Upper lobe of left lung (tissue), 6 donors: ENCODE results near the gene UBE2U. TPM values are rescaled to one million over a fixed set of nuclear protein-coding genes. Genes with fewer than 3 reads are reported as not detected.

Source experiments
- ATAC-seq, 2 donors: fragments of 200-7000 bp; cut with Tn5 transposase; one replicate each; pipeline ENCODE4 v1.9.1; 2022; ENCODE audit warnings: mild to moderate bottlenecking in 2 of 2, moderate library complexity in 2 of 2; ENCODE audit not compliant: low FRiP score in 2 of 2
- DNase-seq, 2 donors: peaks; one replicate each; pipeline ENCODE4 v3.0.0-alpha.2; 2019 to 2020
- H3K27ac ChIP-seq, 4 donors: fragments of 200-600 bp; sonication (generic); one replicate each; pipeline ENCODE4 v1.5.1; 2016 to 2019
- H3K27me3 ChIP-seq, 4 donors: fragments of 200-600 bp; sonication (generic); one replicate each; pipeline ENCODE4 v1.5.1; 2017 to 2019
- H3K36me3 ChIP-seq, 4 donors: fragments of 200-600 bp; sonication (generic); one replicate each; pipeline ENCODE4 v1.5.1; 2016 to 2019
- H3K4me1 ChIP-seq, 4 donors: fragments of 200-600 bp; sonication (generic); one replicate each; pipeline ENCODE4 v1.5.1; 2018 to 2019
- H3K4me3 ChIP-seq, 4 donors: fragments of 200-600 bp; sonication (generic); one replicate each; pipeline ENCODE4 v1.5.1; 2017 to 2019; ENCODE audit warnings: mild to moderate bottlenecking in 2 of 4, moderate library complexity in 1 of 4
- H3K9me3 ChIP-seq, 4 donors: fragments of 200-600 bp; sonication (generic); one replicate each; pipeline ENCODE4 v1.5.1; 2018 to 2019
- CTCF ChIP-seq, 6 experiments: fragments of 450-650 bp in 4 of 6; fragments of 200-600 bp in 2 of 6; sonication (generic) in 2 of 6; IDR thresholded peaks; one replicate each; pipeline ENCODE4 v1.5.1; 2016 to 2019; ENCODE audit warnings: antibody characterized with exemption in 6 of 6
- EP300 ChIP-seq, 4 donors: sonication (generic); formaldehyde crosslinking; IDR thresholded peaks; one replicate each; pipeline ENCODE4 v1.5.1; 2017; ENCODE audit warnings: antibody characterized with exemption in 4 of 4, control low read depth in 2 of 4
- POLR2A ChIP-seq, 4 donors: fragments of 450-650 bp; IDR thresholded peaks; one replicate each; pipeline ENCODE4 v1.5.1; 2016 to 2017; ENCODE audit warnings: antibody characterized with exemption in 4 of 4, mild to moderate bottlenecking in 2 of 4
- POLR2AphosphoS5 ChIP-seq, 2 donors: sonication (generic); formaldehyde crosslinking; IDR thresholded peaks; one replicate each; pipeline ENCODE4 v1.5.1; 2017; ENCODE audit warnings: antibody characterized with exemption in 2 of 2
- WGBS, 2 donors: methylation state at CpG; one replicate each; pipeline ENCODE4 v1.1.5; 2017 to 2018; 5-methylcytosine and 5-hydroxymethylcytosine counted together
- total RNA-seq, 6 donors: library from RNA; depleted of rRNA in 4 of 6; stranded (reverse); fragments of >200 nt in 4 of 6; gene quantifications; one replicate each; pipeline versions ENCODE4 v1.1.0 to v1.2.1, GENCODE V29; 2016 to 2021
- donor health status: DM: no; HTN: no; CAD: no; lungs with moderate emphysema.
- donor health status: DM: no; HTN: yes; CAD: no; lungs with severe emphysema.

UBE2U gene
- total RNA-seq, 6 donors from 2014 or later: 0.34 TPM; not detected in 5

GRCh38 chr1:64172458-64172983, 30.9 kb upstream of the UBE2U start:
- Histone ChIP-seq H3K36me3 (no peaks in the 10 kb centered on the region), H3K4me3 (no peak overlapping the region), H3K27me3 (no peaks in the 10 kb centered on the region), H3K9me3 (no peaks in the 10 kb centered on the region), H3K27ac (no peak overlapping the region), H3K4me1 (peaks cover 12 to 26% (median 19%) of the 10 kb centered on the region in 4 donors)
- TF ChIP-seq POLR2A (IDR thresholded peaks at IDR 0.05) (no peak), POLR2AphosphoS5 (IDR thresholded peaks at IDR 0.05) (no peak), EP300 (IDR thresholded peaks at IDR 0.05) (no peak), CTCF (IDR thresholded peaks at IDR 0.05) (no peak)
- ATAC-seq (no peak), DNase-seq (no peak)
- WGBS, 2 donors: 38 to 43% methylated on average over 3 of the region's 3 CpGs

- Histone ChIP-seq H3K27ac (peak overlapping the region in 2 of 4 donors; percentile 19 to 44), H3K27me3 (no peaks in the 10 kb centered on the region), H3K4me1 (peaks cover 12 to 26% (median 19%) of the 10 kb centered on the region in 4 donors), H3K4me3 (no peak overlapping the region), H3K9me3 (no peaks in the 10 kb centered on the region), H3K36me3 (peaks cover 0 to 9% (median 0%) of the 10 kb centered on the region in 4 donors)
- WGBS, 2 donors: 68 to 71% methylated on average over 6 of the region's 6 CpGs
- TF ChIP-seq EP300 (IDR thresholded peaks at IDR 0.05) (no peak), POLR2A (IDR thresholded peaks at IDR 0.05) (no peak), CTCF (IDR thresholded peaks at IDR 0.05) (no peak), POLR2AphosphoS5 (IDR thresholded peaks at IDR 0.05) (no peak)
- ATAC-seq (peak in 1 of 2 donors; percentile 19), DNase-seq (no peak)
Measured at GRCh38 chr1:64173336-64173940, 30.0 kb upstream of the UBE2U start.

GRCh38 chr1:64175639-64176038, 27.8 kb upstream of the UBE2U start:
- H3K4me1 ChIP-seq: peaks cover 12 to 26% (median 19%) of the 10 kb centered on the region in 4 donors
- DNase-seq: no peak
- no peak for ATAC-seq
- H3K9me3 ChIP-seq: no peaks in the 10 kb centered on the region
- no peak for TF ChIP-seq POLR2AphosphoS5 (IDR thresholded peaks at IDR 0.05)
- no peak for TF ChIP-seq CTCF (IDR thresholded peaks at IDR 0.05)
- TF ChIP-seq POLR2A (IDR thresholded peaks at IDR 0.05): no peak
- TF ChIP-seq EP300 (IDR thresholded peaks at IDR 0.05): no peak
- no peak overlapping the region for H3K27ac ChIP-seq
- H3K27me3 ChIP-seq: no peaks in the 10 kb centered on the region
- H3K36me3 ChIP-seq: peaks cover 0 to 10% (median 0%) of the 10 kb centered on the region in 4 donors
- no peak overlapping the region for H3K4me3 ChIP-seq

- DNase-seq: no peak
- Histone ChIP-seq H3K36me3 (peaks cover 0 to 10% (median 0%) of the 10 kb centered on the region in 4 donors), H3K4me3 (no peak overlapping the region), H3K27ac (no peak overlapping the region), H3K27me3 (no peaks in the 10 kb centered on the region), H3K4me1 (peaks cover 8 to 20% (median 12%) of the 10 kb centered on the region in 4 donors), H3K9me3 (no peaks in the 10 kb centered on the region)
- no peak for ATAC-seq
- WGBS, 2 donors: 69 to 72% methylated on average over 3 of the region's 3 CpGs
- TF ChIP-seq CTCF (IDR thresholded peaks at IDR 0.05): no peak
- no peak for TF ChIP-seq POLR2A (IDR thresholded peaks at IDR 0.05)
- no peak for TF ChIP-seq POLR2AphosphoS5 (IDR thresholded peaks at IDR 0.05)
- no peak for TF ChIP-seq EP300 (IDR thresholded peaks at IDR 0.05)
Measured at GRCh38 chr1:64176659-64177058, 26.8 kb upstream of the UBE2U start.

GRCh38 chr1:64179588-64179987, 23.8 kb upstream of the UBE2U start:
- WGBS, 2 donors: 87 to 92% methylated on average over 4 of the region's 4 CpGs
- DNase-seq (no peak), ATAC-seq (no peak)
- no peak overlapping the region for H3K27ac ChIP-seq
- H3K4me3 ChIP-seq: no peak overlapping the region
- H3K4me1 ChIP-seq: no peaks in the 10 kb centered on the region
- H3K27me3 ChIP-seq: no peaks in the 10 kb centered on the region
- TF ChIP-seq POLR2AphosphoS5 (IDR thresholded peaks at IDR 0.05) (no peak), CTCF (IDR thresholded peaks at IDR 0.05) (no peak), EP300 (IDR thresholded peaks at IDR 0.05) (no peak), POLR2A (IDR thresholded peaks at IDR 0.05) (no peak)
- H3K36me3 ChIP-seq: peaks cover 0 to 10% (median 0%) of the 10 kb centered on the region in 4 donors
- H3K9me3 ChIP-seq: no peaks in the 10 kb centered on the region
